ENCODE results near the gene MED26. TPM values are rescaled to one million over a fixed set of nuclear protein-coding genes. Genes with fewer than 3 reads are reported as not detected.

MED26 gene
- total and polyA plus RNA-seq, 9 of the 15 experiments (the other 6 are each of a cell fraction or from before 2014, with no cell fraction given): 0.71 to 15.1 (median 6.2) TPM

GRCh38 chr19:16542045-16542909, 85.7 kb downstream of the MED26 start, which contains the start of gene CHERP (continued):
- TF ChIP-seq CREB3 (tag; conservative IDR thresholded peaks at IDR 0.05; ENCODE audit: low read depth): no peak
- peak; percentile 64 for TF ChIP-seq POLR2H (tag; IDR thresholded peaks at IDR 0.05; ENCODE audit: low read depth)
- no peak for TF ChIP-seq RUNX1 (IDR thresholded peaks at IDR 0.05; ENCODE audit: low read depth)
- peak; percentile 93 for TF ChIP-seq POLR2B (IDR thresholded peaks at IDR 0.05; ENCODE audit: low read depth, partially characterized antibody)
- TF ChIP-seq ZNF24 (IDR thresholded peaks at IDR 0.05): no peak
- TF ChIP-seq NONO (IDR thresholded peaks at IDR 0.05; ENCODE audit: low read depth in 2 of 2, low read length in 1 of 2): peak; percentile 22 to 47; a peak in 2 of 4 replicates
- TF ChIP-seq, protein P1, sequence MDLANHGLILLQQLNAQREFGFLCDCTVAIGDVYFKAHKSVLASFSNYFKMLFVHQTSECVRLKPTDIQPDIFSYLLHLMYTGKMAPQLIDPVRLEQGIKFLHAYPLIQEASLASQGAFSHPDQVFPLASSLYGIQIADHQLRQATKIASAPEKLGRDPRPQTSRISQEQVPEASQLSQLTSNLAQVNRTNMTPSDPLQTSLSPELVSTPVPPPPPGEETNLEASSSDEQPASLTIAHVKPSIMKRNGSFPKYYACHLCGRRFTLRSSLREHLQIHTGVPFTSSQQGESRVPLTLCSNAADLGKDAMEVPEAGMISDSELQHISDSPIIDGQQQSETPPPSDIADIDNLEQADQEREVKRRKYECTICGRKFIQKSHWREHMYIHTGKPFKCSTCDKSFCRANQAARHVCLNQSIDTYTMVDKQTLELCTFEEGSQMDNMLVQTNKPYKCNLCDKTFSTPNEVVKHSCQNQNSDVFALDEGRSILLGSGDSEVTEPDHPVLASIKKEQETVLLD (IDR thresholded peaks at IDR 0.05): peak; percentile 91
- no peak for TF ChIP-seq ZNF146 (CRISPR knock-in tag; IDR thresholded peaks at IDR 0.05; ENCODE audit: unreplicated experiment)
- peak; percentile 79 for TF ChIP-seq HMGN3 (IDR thresholded peaks at IDR 0.05; ENCODE audit: borderline replicate concordance, extremely low read depth, insufficient read length, low read depth, low read length)
- TF ChIP-seq ZNF12 (CRISPR knock-in tag; IDR thresholded peaks at IDR 0.05): no peak
- TF ChIP-seq DIDO1 (tag; IDR thresholded peaks at IDR 0.05; ENCODE audit: low read depth): no peak
- TF ChIP-seq SRF (CRISPR knock-in tag; IDR thresholded peaks at IDR 0.05): peak in 1 of 2 experiments; percentile 83; a peak in 2 of 4 replicates
- TF ChIP-seq NCOA1 (IDR thresholded peaks at IDR 0.05; ENCODE audit: low read depth): no peak; the same call in 1 of the 2 replicates
- TF ChIP-seq ZNF766 (CRISPR knock-in tag; conservative IDR thresholded peaks at IDR 0.05): 0 out of 2 replicates have a peak, but pooled peaks have one; percentile 20
- TF ChIP-seq ZNF165 (CRISPR knock-in tag; IDR thresholded peaks at IDR 0.05; ENCODE audit: borderline replicate concordance): no peak
- TF ChIP-seq LCOR (CRISPR knock-in tag; IDR thresholded peaks at IDR 0.05): peak; percentile 79
- peak; percentile 45 to 79 for TF ChIP-seq MAZ (CRISPR knock-in tag; conservative IDR thresholded peaks at IDR 0.05 in 1 of 2, IDR thresholded peaks at IDR 0.05 in 1 of 2)
- TF ChIP-seq RB1 (IDR thresholded peaks at IDR 0.05; ENCODE audit: low read depth): peak; percentile 51
- TF ChIP-seq ARNT (IDR thresholded peaks at IDR 0.05): no peak
- no peak for TF ChIP-seq STAT5B (CRISPR knock-in tag; IDR thresholded peaks at IDR 0.05)
- no peak for TF ChIP-seq PHTF2 (CRISPR knock-in tag; IDR thresholded peaks at IDR 0.05)
- TF ChIP-seq MAFK (IDR thresholded peaks at IDR 0.05; ENCODE audit: low read length): no peak
- peak; percentile 76; the same call in 1 of the 2 replicates for TF ChIP-seq TARDBP (IDR thresholded peaks at IDR 0.05)
- TF ChIP-seq SUPT5H (IDR thresholded peaks at IDR 0.05): peak; percentile 93
- TF ChIP-seq POU5F1 (IDR thresholded peaks at IDR 0.05; ENCODE audit: borderline replicate concordance, low read depth, low read length, partially characterized antibody): no peak
- 0 out of 2 replicates have a peak, but pooled peaks have one; percentile 19 for TF ChIP-seq HDAC2 (IDR thresholded peaks at IDR 0.05)

Data from K562 (cell line).